H9 (cell line): Measurements from ENCODE around the gene RRP1B. TPM values are rescaled to one million over a fixed set of nuclear protein-coding genes. Genes with fewer than 3 reads are reported as not detected.

ENCODE experiments used
- DNase-seq: peaks from one replicate; pipeline ENCODE4 v3.0.0-alpha.2; 2017
- H2AFZ ChIP-seq: one replicate; pipeline ENCODE4 v1.6.1; 2013; ENCODE audit warnings: mild to moderate bottlenecking, low read length, control low read depth, moderate library complexity
- H2AK5ac ChIP-seq: 2 replicates; pipeline ENCODE4 v1.6.1; 2013; ENCODE audit warnings: low read length, control low read depth, mixed read lengths; ENCODE audit not compliant: insufficient read length
- H2BK120ac ChIP-seq: one replicate; pipeline ENCODE4 v1.6.1; 2013; ENCODE audit warnings: low read depth, mild to moderate bottlenecking, low read length, control low read depth, inconsistent platforms; ENCODE audit not compliant: poor library complexity, severe bottlenecking
- H2BK12ac ChIP-seq: 2 replicates; pipeline ENCODE4 v1.6.1; 2013; ENCODE audit warnings: low read length, control low read depth, mixed read lengths, low read depth; ENCODE audit not compliant: insufficient read length
- H2BK15ac ChIP-seq: 2 replicates; pipeline ENCODE4 v1.6.1; 2013; ENCODE audit warnings: low read depth, low read length, control low read depth
- H2BK20ac ChIP-seq: one replicate; pipeline ENCODE4 v1.6.1; 2013; ENCODE audit warnings: low read depth, mild to moderate bottlenecking, low read length, control low read depth, inconsistent platforms; ENCODE audit not compliant: poor library complexity, severe bottlenecking
- H2BK5ac ChIP-seq: 2 replicates; pipeline ENCODE4 v1.6.1; 2013; ENCODE audit warnings: low read length, control low read depth, mixed read lengths; ENCODE audit not compliant: insufficient read length
- H3K14ac ChIP-seq: 2 replicates; pipeline ENCODE4 v1.6.1; 2013; ENCODE audit warnings: low read length, control low read depth; ENCODE audit not compliant: insufficient read depth
- H3K18ac ChIP-seq: 2 replicates; pipeline ENCODE4 v1.6.1; 2013; ENCODE audit warnings: low read depth, mild to moderate bottlenecking, mixed read lengths, low read length, control low read depth; ENCODE audit not compliant: insufficient read length
- H3K23ac ChIP-seq: 2 replicates; pipeline ENCODE4 v1.6.1; 2013; ENCODE audit warnings: low read length, control low read depth, mixed read lengths, low read depth; ENCODE audit not compliant: insufficient read length
- H3K23me2 ChIP-seq: 2 replicates; pipeline ENCODE4 v1.6.1; 2013; ENCODE audit warnings: low read depth, mild to moderate bottlenecking, mixed read lengths, low read length, control low read depth; ENCODE audit not compliant: insufficient read length, poor library complexity, severe bottlenecking
- H3K27ac ChIP-seq: 2 replicates; pipeline ENCODE4 v1.5.1; 2013; ENCODE audit warnings: low read length, control low read depth, mixed read lengths, low read depth; ENCODE audit not compliant: insufficient read length
- H3K27me3 ChIP-seq: 2 replicates; pipeline ENCODE4 v1.6.1; 2013; ENCODE audit warnings: low read length, control low read depth, inconsistent platforms; ENCODE audit not compliant: insufficient read depth
- H3K4ac ChIP-seq: 2 replicates; pipeline ENCODE4 v1.6.1; 2013; ENCODE audit warnings: low read depth, mild to moderate bottlenecking, control low read depth, inconsistent platforms, low read length, moderate library complexity
- H3K4me1 ChIP-seq: 2 replicates; pipeline ENCODE4 v1.6.1; 2013; ENCODE audit warnings: low read length, control low read depth, inconsistent platforms; ENCODE audit not compliant: insufficient read depth
- H3K4me2 ChIP-seq: 2 replicates; pipeline ENCODE4 v1.6.1; 2013; ENCODE audit warnings: low read length, control low read depth, mixed read lengths; ENCODE audit not compliant: insufficient read length, insufficient read depth
- H3K56ac ChIP-seq: 2 replicates; pipeline ENCODE4 v1.6.1; 2013; ENCODE audit warnings: low read depth, mild to moderate bottlenecking, mixed read lengths, low read length, control low read depth; ENCODE audit not compliant: insufficient read length
- H3K79me1 ChIP-seq: 2 replicates; pipeline ENCODE4 v1.6.1; 2013; ENCODE audit warnings: low read depth, mild to moderate bottlenecking, moderate library complexity, low read length, control low read depth, inconsistent platforms; ENCODE audit not compliant: insufficient read depth, poor library complexity, severe bottlenecking
- H3K79me2 ChIP-seq: 2 replicates; pipeline ENCODE4 v1.6.1; 2013; ENCODE audit warnings: low read length, control low read depth, inconsistent platforms; ENCODE audit not compliant: insufficient read depth
- H3K9ac ChIP-seq: 2 replicates; pipeline ENCODE4 v1.6.1; 2013; ENCODE audit warnings: low read length, control low read depth, mixed read lengths; ENCODE audit not compliant: insufficient read length; ENCODE audit errors: extremely low read depth
- H3K9me3 ChIP-seq: one replicate; pipeline ENCODE4 v1.6.1; 2013; ENCODE audit warnings: low read depth, low read length, inconsistent platforms; ENCODE audit not compliant: control insufficient read depth
- H3T11ph ChIP-seq: one replicate; pipeline ENCODE4 v1.6.1; 2013; ENCODE audit warnings: mild to moderate bottlenecking, low read length, control low read depth, inconsistent platforms
- H4K20me1 ChIP-seq: one replicate; pipeline ENCODE4 v1.6.1; 2013; ENCODE audit not compliant: control insufficient read depth, insufficient read length, insufficient read depth
- H4K5ac ChIP-seq: 2 replicates; pipeline ENCODE4 v1.6.1; 2013; ENCODE audit warnings: low read depth, mild to moderate bottlenecking, mixed read lengths, low read length, control low read depth; ENCODE audit not compliant: insufficient read length
- H4K8ac ChIP-seq: replicated peaks from 2 replicates; pipeline ENCODE4 v1.6.1; 2013; ENCODE audit warnings: low read length, control low read depth, mixed read lengths, low read depth; ENCODE audit not compliant: insufficient read length
- H4K91ac ChIP-seq: 2 replicates; pipeline ENCODE4 v1.6.1; 2013; ENCODE audit warnings: low read depth, mild to moderate bottlenecking, moderate library complexity, mixed read lengths, low read length, control low read depth; ENCODE audit not compliant: insufficient read length
- H3K27ac Mint-ChIP-seq, 3 experiments: 2 replicates in 2 of 3; 3 replicates in 1 of 3; pipeline ENCODE4 v1.8.0; 2020 to 2021; ENCODE audit warnings: mixed read lengths in 3 of 3, mild to moderate bottlenecking in 1 of 3, moderate library complexity in 1 of 3
- H3K27me3 Mint-ChIP-seq: 2 replicates; pipeline ENCODE4 v1.8.0; 2021; ENCODE audit warnings: low read depth, mild to moderate bottlenecking, moderate library complexity, mixed read lengths
- H3K36me3 Mint-ChIP-seq, 3 experiments: 2 replicates in 2 of 3; 3 replicates in 1 of 3; pipeline ENCODE4 v1.8.0; 2020 to 2021; ENCODE audit warnings: low read depth in 3 of 3, mixed read lengths in 3 of 3; ENCODE audit not compliant: insufficient read depth in 1 of 3
- H3K4me1 Mint-ChIP-seq, 2 experiments: 2 replicates each; pipeline ENCODE4 v1.8.0; 2020; ENCODE audit warnings: mixed read lengths in 2 of 2
- H3K4me3 Mint-ChIP-seq, 2 experiments: 2 replicates in 1 of 2; 3 replicates in 1 of 2; pipeline ENCODE4 v1.8.0; 2020 to 2021; ENCODE audit warnings: mild to moderate bottlenecking in 2 of 2, mixed read lengths in 2 of 2, moderate library complexity in 1 of 2
- H3K9me3 Mint-ChIP-seq, 2 experiments: 2 replicates in 1 of 2; 3 replicates in 1 of 2; pipeline ENCODE4 v1.8.0; 2020; ENCODE audit warnings: mild to moderate bottlenecking in 2 of 2, mixed read lengths in 2 of 2, moderate library complexity in 1 of 2
- CTCF ChIP-seq: fragments of 200-600 bp; sonication (generic); conservative IDR thresholded peaks from 3 replicates; pipeline ENCODE4 v1.8.0; 2021; ENCODE audit warnings: antibody characterized with exemption, mild to moderate bottlenecking
- WGBS: extraction: QIAGEN DNeasy Blood & Tissue Kit; methylation state at CpG from one replicate; pipeline ENCODE4 v1.1.7; 2013; ENCODE audit warnings: missing lambda C conversion rate, low lambda C conversion rate, mixed read lengths; ENCODE audit not compliant: insufficient read length; ENCODE audit errors: extremely low coverage; 5-methylcytosine and 5-hydroxymethylcytosine counted together
- total RNA-seq: library from RNA; stranded (reverse); gene quantifications from 2 replicates; pipeline ENCODE4 v1.2.1, GENCODE V29; 2021

Gene RRP1B
- total RNA-seq, 1 experiment from 2014 or later: 96.6 TPM

- TF ChIP-seq CTCF: peak; percentile 47
- Histone ChIP-seq H3T11ph (no peak overlapping the region), H4K91ac (no peak overlapping the region), H3K27me3 (no peaks in the 10 kb centered on the region), H3K56ac (no peak overlapping the region), H2AFZ (no peak overlapping the region), H3K79me2 (peaks cover 5% of the 10 kb centered on the region; the same call in 1 of the 2 replicates), H4K8ac (no peak overlapping the region), H3K14ac (no peak overlapping the region), H3K23ac (no peak overlapping the region), H4K20me1 (no peaks in the 10 kb centered on the region), H3K79me1 (peaks cover 5% of the 10 kb centered on the region), H2BK12ac (no peak overlapping the region), H3K27ac (no peak overlapping the region), H3K4me1 (no peaks in the 10 kb centered on the region), H4K5ac (no peak overlapping the region), H3K23me2 (peaks cover 9% of the 10 kb centered on the region), H3K18ac (no peak overlapping the region), H2AK5ac (no peak overlapping the region), H2BK15ac (no peak overlapping the region), H2BK20ac (no peak overlapping the region), H3K9me3 (no peaks in the 10 kb centered on the region), H3K4ac (no peak overlapping the region), H2BK5ac (no peak overlapping the region), H3K4me2 (no peak overlapping the region), H3K9ac (no peak overlapping the region), H2BK120ac (no peak overlapping the region)
- Mint-ChIP-seq H3K4me3 (peak overlapping the region; percentile 80 to 83), H3K9me3 (no peaks in the 10 kb centered on the region), H3K27me3 (no peaks in the 10 kb centered on the region), H3K27ac (peak overlapping the region; percentile 65 to 96 (median 87); a peak in 6 of 7 replicates), H3K4me1 (peaks cover 18 to 22% of the 10 kb centered on the region in 2 experiments), H3K36me3 (peaks cover 0 to 17% (median 3%) of the 10 kb centered on the region in 3 experiments; a peak in 5 of 7 replicates)
- DNase-seq: peak; percentile 50
- no CpG with 5 or more reads among the region's 10 CpGs for WGBS
Observed at GRCh38 chr21:43727519-43728153, 68.3 kb downstream of the RRP1B start.
